ENCODE results near the gene CAGE1. TPM values are rescaled to one million over a fixed set of nuclear protein-coding genes. Genes with fewer than 3 reads are reported as not detected.

The CAGE1 gene
- total RNA-seq, 4 donors from 2014 or later = not detected

GRCh38 chr6:7334685-7335084, 54.9 kb downstream of the CAGE1 start:
- Histone ChIP-seq H3K4me3 (no peak overlapping the region), H3K27ac (no peak overlapping the region), H3K4me1 (no peaks in the 10 kb centered on the region), H3K9me3 (no peaks in the 10 kb centered on the region), H3K27me3 (peaks cover under 1% of the 10 kb centered on the region), H3K36me3 (no peaks in the 10 kb centered on the region)
- 73 to 91% methylated on average over 3 of the region's 3 CpGs for WGBS, 2 donors (ENCODE audit: low coverage in 1 of 2)
- ATAC-seq = no peak
- TF ChIP-seq POLR2A (IDR thresholded peaks at IDR 0.05) = no peak
- no peak for TF ChIP-seq POLR2AphosphoS5 (IDR thresholded peaks at IDR 0.05)
- TF ChIP-seq EP300 (IDR thresholded peaks at IDR 0.05) = no peak
- TF ChIP-seq, protein P1, sequence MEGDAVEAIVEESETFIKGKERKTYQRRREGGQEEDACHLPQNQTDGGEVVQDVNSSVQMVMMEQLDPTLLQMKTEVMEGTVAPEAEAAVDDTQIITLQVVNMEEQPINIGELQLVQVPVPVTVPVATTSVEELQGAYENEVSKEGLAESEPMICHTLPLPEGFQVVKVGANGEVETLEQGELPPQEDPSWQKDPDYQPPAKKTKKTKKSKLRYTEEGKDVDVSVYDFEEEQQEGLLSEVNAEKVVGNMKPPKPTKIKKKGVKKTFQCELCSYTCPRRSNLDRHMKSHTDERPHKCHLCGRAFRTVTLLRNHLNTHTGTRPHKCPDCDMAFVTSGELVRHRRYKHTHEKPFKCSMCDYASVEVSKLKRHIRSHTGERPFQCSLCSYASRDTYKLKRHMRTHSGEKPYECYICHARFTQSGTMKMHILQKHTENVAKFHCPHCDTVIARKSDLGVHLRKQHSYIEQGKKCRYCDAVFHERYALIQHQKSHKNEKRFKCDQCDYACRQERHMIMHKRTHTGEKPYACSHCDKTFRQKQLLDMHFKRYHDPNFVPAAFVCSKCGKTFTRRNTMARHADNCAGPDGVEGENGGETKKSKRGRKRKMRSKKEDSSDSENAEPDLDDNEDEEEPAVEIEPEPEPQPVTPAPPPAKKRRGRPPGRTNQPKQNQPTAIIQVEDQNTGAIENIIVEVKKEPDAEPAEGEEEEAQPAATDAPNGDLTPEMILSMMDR (IDR thresholded peaks at IDR 0.05) = no peak

- H3K4me3 ChIP-seq = no peak overlapping the region
Measured at GRCh38 chr6:7332090-7332745, 57.3 kb downstream of the CAGE1 start.

GRCh38 chr6:7331452-7331851, 58.1 kb downstream of the CAGE1 start:
- Histone ChIP-seq H3K27ac (no peak overlapping the region), H3K27me3 (no peaks in the 10 kb centered on the region), H3K4me1 (no peaks in the 10 kb centered on the region), H3K36me3 (no peaks in the 10 kb centered on the region), H3K9me3 (no peaks in the 10 kb centered on the region), H3K4me3 (no peak overlapping the region)
- WGBS, 2 donors (ENCODE audit: low coverage in 1 of 2) = 76 to 83% methylated on average over 5 to 7 of the region's 7 CpGs
- no peak for ATAC-seq
- TF ChIP-seq, protein P1 (IDR thresholded peaks at IDR 0.05) = no peak

More at GRCh38 chr6:7332090-7332745, 57.3 kb downstream of the CAGE1 start:
- Histone ChIP-seq H3K27me3 (no peaks in the 10 kb centered on the region), H3K9me3 (no peaks in the 10 kb centered on the region), H3K27ac (no peak overlapping the region), H3K4me1 (no peaks in the 10 kb centered on the region), H3K36me3 (no peaks in the 10 kb centered on the region)
- no peak for ATAC-seq
- 83 to 86% methylated on average over 5 to 7 of the region's 8 CpGs for WGBS, 2 donors (ENCODE audit: low coverage in 1 of 2)
- TF ChIP-seq POLR2AphosphoS5 (IDR thresholded peaks at IDR 0.05) (no peak), EP300 (IDR thresholded peaks at IDR 0.05) (no peak), POLR2A (IDR thresholded peaks at IDR 0.05) (no peak)
- TF ChIP-seq, protein P1 (IDR thresholded peaks at IDR 0.05) = no peak

GRCh38 chr6:7328243-7328642, 61.3 kb downstream of the CAGE1 start:
- H3K27me3 ChIP-seq = peaks cover 7% of the 10 kb centered on the region
- TF ChIP-seq, protein P1 (IDR thresholded peaks at IDR 0.05) = no peak
- TF ChIP-seq POLR2A (IDR thresholded peaks at IDR 0.05) = no peak
- WGBS, 2 donors (ENCODE audit: low coverage in 1 of 2) = 46% methylated on average over 2 of the region's 2 CpGs; no CpG with 5 or more reads in 1 of the 2 donors
- no peaks in the 10 kb centered on the region for H3K36me3 ChIP-seq
- no peak for ATAC-seq
- H3K27ac ChIP-seq = no peak overlapping the region
- H3K9me3 ChIP-seq = no peaks in the 10 kb centered on the region
- no peaks in the 10 kb centered on the region for H3K4me1 ChIP-seq
- no peak overlapping the region for H3K4me3 ChIP-seq

- no peak for TF ChIP-seq POLR2AphosphoS5 (IDR thresholded peaks at IDR 0.05)
- no peak for TF ChIP-seq POLR2A (IDR thresholded peaks at IDR 0.05)
- TF ChIP-seq EP300 (IDR thresholded peaks at IDR 0.05) = no peak
- TF ChIP-seq, protein P1 (IDR thresholded peaks at IDR 0.05) = no peak
- no peak overlapping the region for H3K27ac ChIP-seq
- H3K9me3 ChIP-seq = no peaks in the 10 kb centered on the region
- no peak for ATAC-seq
- no peaks in the 10 kb centered on the region for H3K36me3 ChIP-seq
- peaks cover 7% of the 10 kb centered on the region for H3K27me3 ChIP-seq
- no peaks in the 10 kb centered on the region for H3K4me1 ChIP-seq
- 82 to 86% methylated on average over 3 of the region's 3 CpGs for WGBS, 2 donors (ENCODE audit: low coverage in 1 of 2)
- no peak overlapping the region for H3K4me3 ChIP-seq
Measured at GRCh38 chr6:7325750-7326149, 63.8 kb downstream of the CAGE1 start.
